GM12878 (cell line): Measurements from ENCODE around the gene FAR2. TPM values are rescaled to one million over a fixed set of nuclear protein-coding genes. Genes with fewer than 3 reads are reported as not detected.

Source experiments
- BHLHE40 ChIP-seq, 2 experiments: fragments of 450-650 bp in 1 of 2; IDR thresholded peaks; 2 replicates each; pipeline ENCODE4 v1.6.1; 2011 to 2017; ENCODE audit warnings: low read depth in 2 of 2, borderline replicate concordance in 1 of 2, improper control_type of control experiment in 1 of 2, low read length in 1 of 2, mild to moderate bottlenecking in 1 of 2
- CREM ChIP-seq: IDR thresholded peaks from 2 replicates; pipeline ENCODE4 v1.6.1; 2014; ENCODE audit warnings: antibody characterized with exemption, low read depth
- EGR1 ChIP-seq, 2 experiments: IDR thresholded peaks; 1 replicate in 1 of 2; 2 replicates in 1 of 2; pipeline ENCODE4 v1.6.1; 2011 to 2012; ENCODE audit warnings: low read depth in 2 of 2, low read length in 2 of 2, borderline replicate concordance in 1 of 2, mild to moderate bottlenecking in 1 of 2, moderate library complexity in 1 of 2
- IKZF2 ChIP-seq, 2 experiments: fragments of 450-650 bp; IDR thresholded peaks; 2 replicates each; pipeline ENCODE4 v1.6.1; 2017; ENCODE audit warnings: mild to moderate bottlenecking in 2 of 2, moderate library complexity in 2 of 2
- KDM1A ChIP-seq: fragments of 200-600 bp; sonication (generic); IDR thresholded peaks from 2 replicates; pipeline ENCODE4 v1.6.1; 2016; ENCODE audit warnings: borderline replicate concordance
- MTA2 ChIP-seq: fragments of 450-650 bp; IDR thresholded peaks from 2 replicates; pipeline ENCODE4 v1.6.1; 2016; ENCODE audit warnings: low read depth, mild to moderate bottlenecking, moderate library complexity
- MYC ChIP-seq: IDR thresholded peaks from 2 replicates; pipeline ENCODE4 v1.6.1; 2011; ENCODE audit warnings: mild to moderate bottlenecking, low read length, moderate library complexity, inconsistent platforms; ENCODE audit not compliant: insufficient read depth, insufficient replicate concordance, insufficient read length, severe bottlenecking
- NR2C1 ChIP-seq: fragments of 450-650 bp; IDR thresholded peaks from 2 replicates; pipeline ENCODE4 v1.6.1; 2017; ENCODE audit warnings: antibody characterized with exemption, mild to moderate bottlenecking, moderate library complexity
- POLR2A ChIP-seq: IDR thresholded peaks from 2 replicates; pipeline ENCODE4 v1.6.1; 2011; ENCODE audit warnings: low read depth, mild to moderate bottlenecking, low read length
- RAD51 ChIP-seq: fragments of 450-650 bp; IDR thresholded peaks from 2 replicates; pipeline ENCODE4 v1.6.1; 2016; ENCODE audit warnings: moderate library complexity, mild to moderate bottlenecking, inconsistent platforms
- REST ChIP-seq: IDR thresholded peaks from 2 replicates; pipeline ENCODE4 v1.6.1; 2012; ENCODE audit warnings: mild to moderate bottlenecking, low read depth, low read length
- SMAD5 ChIP-seq: IDR thresholded peaks from 2 replicates; pipeline ENCODE4 v1.6.1; 2016; ENCODE audit warnings: antibody characterized with exemption, low read depth
- SREBF2 ChIP-seq: IDR thresholded peaks from 2 replicates; pipeline ENCODE4 v1.6.1; 2012; ENCODE audit warnings: mild to moderate bottlenecking, low read length
- ZBED1 ChIP-seq: IDR thresholded peaks from 2 replicates; pipeline ENCODE4 v1.6.1; 2016; ENCODE audit warnings: borderline replicate concordance
- ZNF217 ChIP-seq: fragments of 450-650 bp; IDR thresholded peaks from 2 replicates; pipeline ENCODE4 v1.6.1; 2017; ENCODE audit warnings: antibody characterized with exemption, mild to moderate bottlenecking
- ZNF384 ChIP-seq: IDR thresholded peaks from 2 replicates; pipeline ENCODE4 v1.6.1; 2012; ENCODE audit warnings: low read depth, mild to moderate bottlenecking, low read length, improper control_type of control experiment, borderline replicate concordance
- polyA plus RNA-seq, 11 experiments: library from polyadenylated mRNA; depleted of rRNA in 4 of 11; unstranded in 6 of 11; stranded (reverse) in 5 of 11; fragments of >200 nt; fragmentation: Nextera tagmentation in 4 of 11; fragmentation: Illumina TruSeq in 1 of 11; extraction: Ambion mirVana in 4 of 11; extraction: Trizol in 1 of 11; gene quantifications; 1 replicate in 1 of 11; 2 replicates in 10 of 11; pipeline versions ENCODE4 v1.2.1 to v1.2.3, GENCODE V29; 2011 to 2016; ENCODE audit warnings: inconsistent platforms in 2 of 11, missing spikeins in 2 of 11, low read depth in 1 of 11
- total RNA-seq, 4 experiments: library from RNA; depleted of rRNA in 3 of 4; stranded (reverse); fragments of >200 nt in 3 of 4; fragmentation: Illumina TruSeq in 1 of 4; extraction: Trizol in 1 of 4; gene quantifications; 2 replicates each; pipeline versions ENCODE4 v1.2.1 to v1.2.3, GENCODE V29; 2013 to 2021
- TF ChIP-seq, protein P1 (sequence below): fragments of 450-650 bp; IDR thresholded peaks from 2 replicates; pipeline ENCODE4 v1.6.1; 2016; ENCODE audit warnings: mild to moderate bottlenecking, moderate library complexity, borderline replicate concordance
- TF ChIP-seq, protein P2 (sequence below): fragments of 450-650 bp; IDR thresholded peaks from 2 replicates; pipeline ENCODE4 v1.6.1; 2016; ENCODE audit warnings: mild to moderate bottlenecking

Gene FAR2
- total and polyA plus RNA-seq, 10 of the 15 experiments (the other 5 are each of a cell fraction or from before 2014, with no cell fraction given) = 0.50 to 1.1 (median 0.65) TPM

DNA sequence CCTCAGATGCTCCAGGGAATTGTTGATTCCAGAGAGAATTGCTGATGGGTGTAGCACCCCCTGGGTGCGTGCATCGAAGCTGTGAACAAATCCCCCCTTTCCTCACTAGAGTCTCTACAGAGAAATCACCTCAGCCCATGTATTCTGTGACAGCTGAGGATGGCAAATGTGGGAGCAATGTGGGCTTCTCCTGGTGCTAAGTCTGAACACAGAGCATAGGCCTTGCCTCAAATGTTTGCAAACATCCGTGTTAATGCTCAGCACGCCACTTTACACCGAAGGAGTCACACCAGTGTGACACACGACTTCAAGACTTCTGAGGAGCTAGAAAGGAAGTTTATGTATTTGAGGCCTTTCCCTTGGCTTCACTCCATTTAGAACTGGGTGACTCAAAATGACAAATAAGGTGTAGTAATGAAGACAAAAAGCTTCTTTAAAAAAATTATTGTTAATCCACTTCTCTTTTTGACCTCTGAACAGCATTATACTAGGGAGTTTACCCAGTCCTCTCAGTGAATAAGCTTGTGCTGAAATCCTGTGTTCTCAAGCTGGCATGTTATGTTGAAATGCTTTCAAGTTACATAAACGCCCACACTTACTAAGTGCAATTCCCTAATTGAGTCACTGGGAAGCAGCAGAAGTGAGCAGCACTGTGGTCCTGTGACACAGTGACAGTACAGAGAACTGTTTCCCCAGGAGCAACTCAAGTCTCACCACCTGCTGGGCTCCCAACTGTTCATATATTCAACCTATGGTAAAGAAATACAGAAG lies 92.9 kb downstream of the FAR2 start (continued):
- TF ChIP-seq, protein P1, sequence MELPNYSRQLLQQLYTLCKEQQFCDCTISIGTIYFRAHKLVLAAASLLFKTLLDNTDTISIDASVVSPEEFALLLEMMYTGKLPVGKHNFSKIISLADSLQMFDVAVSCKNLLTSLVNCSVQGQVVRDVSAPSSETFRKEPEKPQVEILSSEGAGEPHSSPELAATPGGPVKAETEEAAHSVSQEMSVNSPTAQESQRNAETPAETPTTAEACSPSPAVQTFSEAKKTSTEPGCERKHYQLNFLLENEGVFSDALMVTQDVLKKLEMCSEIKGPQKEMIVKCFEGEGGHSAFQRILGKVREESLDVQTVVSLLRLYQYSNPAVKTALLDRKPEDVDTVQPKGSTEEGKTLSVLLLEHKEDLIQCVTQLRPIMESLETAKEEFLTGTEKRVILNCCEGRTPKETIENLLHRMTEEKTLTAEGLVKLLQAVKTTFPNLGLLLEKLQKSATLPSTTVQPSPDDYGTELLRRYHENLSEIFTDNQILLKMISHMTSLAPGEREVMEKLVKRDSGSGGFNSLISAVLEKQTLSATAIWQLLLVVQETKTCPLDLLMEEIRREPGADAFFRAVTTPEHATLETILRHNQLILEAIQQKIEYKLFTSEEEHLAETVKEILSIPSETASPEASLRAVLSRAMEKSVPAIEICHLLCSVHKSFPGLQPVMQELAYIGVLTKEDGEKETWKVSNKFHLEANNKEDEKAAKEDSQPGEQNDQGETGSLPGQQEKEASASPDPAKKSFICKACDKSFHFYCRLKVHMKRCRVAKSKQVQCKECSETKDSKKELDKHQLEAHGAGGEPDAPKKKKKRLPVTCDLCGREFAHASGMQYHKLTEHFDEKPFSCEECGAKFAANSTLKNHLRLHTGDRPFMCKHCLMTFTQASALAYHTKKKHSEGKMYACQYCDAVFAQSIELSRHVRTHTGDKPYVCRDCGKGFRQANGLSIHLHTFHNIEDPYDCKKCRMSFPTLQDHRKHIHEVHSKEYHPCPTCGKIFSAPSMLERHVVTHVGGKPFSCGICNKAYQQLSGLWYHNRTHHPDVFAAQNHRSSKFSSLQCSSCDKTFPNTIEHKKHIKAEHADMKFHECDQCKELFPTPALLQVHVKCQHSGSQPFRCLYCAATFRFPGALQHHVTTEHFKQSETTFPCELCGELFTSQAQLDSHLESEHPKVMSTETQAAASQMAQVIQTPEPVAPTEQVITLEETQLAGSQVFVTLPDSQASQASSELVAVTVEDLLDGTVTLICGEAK = no peak
- no peak for TF ChIP-seq SMAD5
- TF ChIP-seq BHLHE40 (IDR thresholded peaks at IDR 0.05; ENCODE audit: borderline replicate concordance in 1 of 2, low read depth in 2 of 2, low read length in 1 of 2) = peak in 1 of 2 experiments; percentile 31; a peak in 2 of 4 replicates
- no peak for TF ChIP-seq SREBF2
- no peak for TF ChIP-seq MYC
- TF ChIP-seq EGR1 (IDR thresholded peaks at IDR 0.05; ENCODE audit: borderline replicate concordance in 1 of 2, low read depth in 2 of 2, low read length in 2 of 2) = peak in 1 of 2 experiments; percentile 38; a peak in 1 of 3 replicates
- TF ChIP-seq ZBED1 = no peak
- no peak for TF ChIP-seq KDM1A
- TF ChIP-seq MTA2 = peak; percentile 70; the same call in 1 of the 2 replicates
- TF ChIP-seq NR2C1 = no peak
- TF ChIP-seq, protein P2, sequence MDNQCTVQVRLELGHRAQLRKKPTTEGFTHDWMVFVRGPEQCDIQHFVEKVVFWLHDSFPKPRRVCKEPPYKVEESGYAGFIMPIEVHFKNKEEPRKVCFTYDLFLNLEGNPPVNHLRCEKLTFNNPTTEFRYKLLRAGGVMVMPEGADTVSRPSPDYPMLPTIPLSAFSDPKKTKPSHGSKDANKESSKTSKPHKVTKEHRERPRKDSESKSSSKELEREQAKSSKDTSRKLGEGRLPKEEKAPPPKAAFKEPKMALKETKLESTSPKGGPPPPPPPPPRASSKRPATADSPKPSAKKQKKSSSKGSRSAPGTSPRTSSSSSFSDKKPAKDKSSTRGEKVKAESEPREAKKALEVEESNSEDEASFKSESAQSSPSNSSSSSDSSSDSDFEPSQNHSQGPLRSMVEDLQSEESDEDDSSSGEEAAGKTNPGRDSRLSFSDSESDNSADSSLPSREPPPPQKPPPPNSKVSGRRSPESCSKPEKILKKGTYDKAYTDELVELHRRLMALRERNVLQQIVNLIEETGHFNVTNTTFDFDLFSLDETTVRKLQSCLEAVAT = no peak
- TF ChIP-seq CREM = no peak
- no peak for TF ChIP-seq POLR2A
- 0 out of 2 replicates have a peak, but pooled peaks have one; percentile 21 for TF ChIP-seq ZNF217
- no peak for TF ChIP-seq REST
- TF ChIP-seq RAD51 = no peak; the same call in 1 of the 2 replicates
- peak; percentile 75 to 80; a peak in 3 of 4 replicates for TF ChIP-seq IKZF2 (IDR thresholded peaks at IDR 0.05)
- TF ChIP-seq ZNF384 = no peak
